ENCODE results near the gene TNFRSF14. TPM values are rescaled to one million over a fixed set of nuclear protein-coding genes. Genes with fewer than 3 reads are reported as not detected.

The TNFRSF14 gene
- total RNA-seq, 1 donor from 2014 or later: 141 TPM

DNA sequence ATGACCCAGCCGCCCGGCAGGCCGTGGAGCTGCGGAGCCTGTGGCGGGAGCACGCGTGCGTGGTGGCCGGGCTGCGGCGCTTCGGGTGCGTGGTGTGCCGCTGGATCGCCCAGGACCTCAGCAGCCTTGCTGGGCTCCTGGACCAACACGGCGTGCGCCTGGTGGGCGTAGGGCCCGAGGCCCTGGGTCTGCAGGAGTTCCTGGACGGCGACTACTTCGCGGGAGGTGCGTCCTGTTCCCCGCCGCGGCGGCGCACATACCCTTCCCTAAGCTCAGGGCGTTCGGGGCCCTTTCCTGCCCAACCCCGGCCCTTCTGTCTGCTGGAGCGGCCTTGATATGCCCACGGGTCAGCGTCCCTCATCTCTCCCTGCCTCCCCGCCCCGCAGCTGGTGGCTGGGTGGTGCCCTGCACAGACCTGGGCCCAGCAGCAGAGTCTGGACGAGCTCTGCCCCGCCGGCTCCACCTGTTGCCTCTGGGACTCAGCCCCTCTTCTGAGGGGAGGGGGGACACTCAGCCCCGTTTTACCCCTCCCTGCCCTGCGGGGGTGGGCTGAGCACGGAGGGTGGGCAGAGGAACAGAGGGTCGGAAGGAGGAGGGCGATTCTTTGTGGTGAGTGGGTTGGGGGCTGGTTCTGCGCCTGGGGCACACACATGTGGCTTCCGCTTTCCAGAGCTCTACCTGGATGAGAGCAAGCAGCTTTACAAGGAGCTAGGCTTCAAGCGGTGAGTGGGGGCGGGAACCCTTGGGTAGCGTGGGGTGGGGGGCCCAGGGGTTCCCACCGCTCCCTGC lies 31.1 kb downstream of the TNFRSF14 start:
- Histone ChIP-seq H3K36me3 (peaks cover 0 to 4% of the 10 kb centered on the region in 2 donors), H3K27ac (peak overlapping the region in 1 of 2 donors; percentile 91), H3K27me3 (no peaks in the 10 kb centered on the region), H3K9me3 (no peaks in the 10 kb centered on the region), H3K4me1 (peaks cover 13 to 14% of the 10 kb centered on the region in 2 donors), H3K4me3 (peak overlapping the region; percentile 79 to 85)
- TF ChIP-seq, protein P1, sequence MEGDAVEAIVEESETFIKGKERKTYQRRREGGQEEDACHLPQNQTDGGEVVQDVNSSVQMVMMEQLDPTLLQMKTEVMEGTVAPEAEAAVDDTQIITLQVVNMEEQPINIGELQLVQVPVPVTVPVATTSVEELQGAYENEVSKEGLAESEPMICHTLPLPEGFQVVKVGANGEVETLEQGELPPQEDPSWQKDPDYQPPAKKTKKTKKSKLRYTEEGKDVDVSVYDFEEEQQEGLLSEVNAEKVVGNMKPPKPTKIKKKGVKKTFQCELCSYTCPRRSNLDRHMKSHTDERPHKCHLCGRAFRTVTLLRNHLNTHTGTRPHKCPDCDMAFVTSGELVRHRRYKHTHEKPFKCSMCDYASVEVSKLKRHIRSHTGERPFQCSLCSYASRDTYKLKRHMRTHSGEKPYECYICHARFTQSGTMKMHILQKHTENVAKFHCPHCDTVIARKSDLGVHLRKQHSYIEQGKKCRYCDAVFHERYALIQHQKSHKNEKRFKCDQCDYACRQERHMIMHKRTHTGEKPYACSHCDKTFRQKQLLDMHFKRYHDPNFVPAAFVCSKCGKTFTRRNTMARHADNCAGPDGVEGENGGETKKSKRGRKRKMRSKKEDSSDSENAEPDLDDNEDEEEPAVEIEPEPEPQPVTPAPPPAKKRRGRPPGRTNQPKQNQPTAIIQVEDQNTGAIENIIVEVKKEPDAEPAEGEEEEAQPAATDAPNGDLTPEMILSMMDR (IDR thresholded peaks at IDR 0.05): no peak
- intact Hi-C loops (cut with DNase I): loop anchor here (2.0 to 10.0 kb wide), 4 partner anchors 56 to 1315 kb away; partner anchors contain the start of genes C1orf174, FAAP20 and TPRG1L
- no peak for DNase-seq (ENCODE audit: low spot score in 2 of 2)

DNA sequence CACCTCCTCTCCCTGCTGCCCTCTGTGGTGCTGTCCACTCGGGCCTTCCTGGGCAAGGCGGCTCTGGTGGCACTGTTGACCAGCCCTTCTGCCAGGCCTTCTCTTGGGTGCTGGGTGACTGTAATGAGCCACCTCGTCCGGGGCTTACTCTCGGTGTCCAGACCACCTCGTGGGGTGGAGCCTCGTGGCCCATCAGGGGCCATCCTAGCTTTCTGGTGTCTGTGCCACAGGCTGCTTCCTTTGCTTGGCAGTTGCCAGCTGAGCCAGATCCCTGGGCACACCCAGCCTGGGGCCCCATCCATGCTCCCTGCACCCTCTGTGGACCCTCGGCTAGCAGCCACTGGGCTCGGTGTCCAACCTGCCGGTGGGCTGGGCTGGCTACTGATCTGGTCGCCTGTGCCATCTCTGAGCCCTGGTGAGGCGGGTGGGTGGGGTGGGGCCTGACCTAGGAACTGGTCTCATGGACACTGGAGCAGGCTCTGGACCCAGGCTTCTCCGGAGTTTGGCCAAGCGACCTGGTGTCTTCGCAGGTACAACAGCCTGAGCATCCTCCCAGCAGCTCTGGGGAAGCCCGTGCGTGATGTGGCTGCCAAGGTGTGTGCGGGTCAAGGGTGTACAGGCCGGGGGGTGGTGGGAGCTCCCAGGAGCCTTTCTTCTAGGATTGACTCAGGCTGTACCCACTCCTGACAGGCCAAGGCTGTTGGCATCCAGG lies 31.8 kb downstream of the TNFRSF14 start:
- no peak overlapping the region for H3K27ac ChIP-seq
- no peaks in the 10 kb centered on the region for H3K27me3 ChIP-seq
- peak overlapping the region in 1 of 2 donors; percentile 79 for H3K4me3 ChIP-seq
- no peaks in the 10 kb centered on the region for H3K9me3 ChIP-seq
- H3K36me3 ChIP-seq: peaks cover 0 to 4% of the 10 kb centered on the region in 2 donors
- TF ChIP-seq, protein P1 (IDR thresholded peaks at IDR 0.05): no peak
- H3K4me1 ChIP-seq: peaks cover 13 to 14% of the 10 kb centered on the region in 2 donors
- DNase-seq (ENCODE audit: low spot score in 2 of 2): no peak
- intact Hi-C loops (cut with DNase I): loop anchor here (2.0 to 10.0 kb wide), 4 partner anchors 55 to 1314 kb away; partner anchors contain the start of genes C1orf174, FAAP20 and TPRG1L

DNA sequence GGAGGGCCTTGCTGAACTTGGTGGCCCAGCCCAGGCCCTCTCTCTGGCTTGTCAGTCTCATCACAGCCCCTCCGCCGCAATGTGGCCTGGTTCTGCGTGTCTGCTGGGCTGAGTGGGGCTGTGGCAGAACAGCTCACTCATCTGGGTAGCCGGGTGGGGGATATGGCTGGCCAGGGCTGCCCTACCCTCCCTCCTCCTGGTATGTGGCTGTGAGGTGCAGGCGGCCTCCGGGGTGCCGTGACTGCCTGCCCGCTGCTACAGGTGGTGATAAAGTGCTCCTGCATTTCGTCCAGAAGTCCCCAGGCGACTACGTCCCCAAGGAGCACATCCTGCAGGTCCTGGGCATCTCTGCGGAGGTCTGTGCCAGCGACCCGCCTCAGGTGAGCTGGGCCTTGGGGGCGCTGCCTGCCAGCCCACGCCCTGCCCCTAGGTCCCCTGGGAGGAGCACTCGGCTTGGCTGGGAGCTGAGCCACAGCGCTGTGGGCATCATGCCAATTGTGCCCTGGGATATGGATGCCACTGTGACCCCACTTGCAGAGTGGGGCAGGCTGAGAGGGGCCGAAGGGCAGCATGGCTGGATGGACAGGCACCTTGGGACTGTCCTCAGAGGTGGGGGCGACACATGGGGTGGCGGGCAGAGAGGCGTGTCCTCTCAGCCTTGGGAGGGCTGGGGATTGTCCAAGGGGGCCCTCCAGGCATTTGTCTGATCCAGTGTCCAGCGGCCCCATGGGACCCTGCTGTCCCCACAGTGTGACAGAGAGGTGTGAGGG lies 32.7 kb downstream of the TNFRSF14 start:
- Histone ChIP-seq H3K27me3 (no peaks in the 10 kb centered on the region), H3K36me3 (peaks cover 0 to 4% of the 10 kb centered on the region in 2 donors), H3K9me3 (no peaks in the 10 kb centered on the region), H3K4me3 (no peak overlapping the region), H3K4me1 (peaks cover 13 to 14% of the 10 kb centered on the region in 2 donors), H3K27ac (no peak overlapping the region)
- DNase-seq (ENCODE audit: low spot score in 2 of 2): no peak
- TF ChIP-seq, protein P1 (IDR thresholded peaks at IDR 0.05): no peak
- intact Hi-C loops (cut with DNase I): loop anchor here (5.0 to 10.0 kb wide), 3 partner anchors 397 to 1313 kb away; partner anchors contain the start of genes C1orf174, FAAP20 and TPRG1L

DNA sequence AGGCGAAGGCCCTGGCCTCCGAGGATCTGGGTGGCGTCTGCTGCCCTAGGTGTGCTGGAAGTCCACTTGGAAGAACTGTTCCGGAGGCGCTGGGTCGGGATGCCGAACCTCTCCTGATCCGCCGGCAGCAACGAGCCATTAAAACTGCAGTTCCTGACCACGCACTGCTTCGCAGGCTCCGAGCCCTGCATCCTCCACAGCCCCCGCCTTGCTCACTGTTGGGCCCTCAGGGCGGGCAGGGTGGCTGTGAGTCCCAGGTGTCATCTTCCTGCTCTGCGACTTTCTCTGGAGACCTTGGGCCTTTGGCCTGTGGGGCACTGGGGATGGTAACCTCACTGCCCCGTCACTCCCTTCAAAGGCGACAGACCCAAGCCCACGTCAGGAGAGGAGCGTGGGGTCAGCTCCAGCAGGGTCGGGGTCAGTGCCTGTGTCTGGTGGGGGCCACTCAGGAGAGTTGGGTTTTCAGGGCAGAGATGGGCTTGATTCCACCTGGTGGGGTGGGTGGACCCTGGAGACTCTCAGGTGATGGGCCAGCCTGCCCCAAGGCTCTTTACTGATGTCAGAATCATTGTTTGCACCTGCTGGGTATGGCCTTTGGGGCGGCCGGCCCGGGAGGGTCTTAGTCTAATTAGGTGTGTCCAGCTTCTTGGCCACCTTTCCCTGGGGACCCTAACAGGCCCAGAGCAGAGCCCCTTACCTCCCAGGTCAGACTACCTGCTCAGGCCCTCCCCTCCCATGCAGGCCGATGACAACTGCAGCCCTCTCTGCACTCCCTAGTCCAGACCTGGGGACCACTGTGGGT lies 33.5 kb downstream of the TNFRSF14 start:
- Histone ChIP-seq H3K4me3 (no peak overlapping the region), H3K4me1 (peaks cover 13 to 14% of the 10 kb centered on the region in 2 donors), H3K27ac (no peak overlapping the region), H3K9me3 (no peaks in the 10 kb centered on the region), H3K27me3 (no peaks in the 10 kb centered on the region), H3K36me3 (peaks cover 0 to 4% of the 10 kb centered on the region in 2 donors)
- TF ChIP-seq, protein P1 (IDR thresholded peaks at IDR 0.05): no peak
- DNase-seq (ENCODE audit: low spot score in 2 of 2): no peak
- intact Hi-C loops (cut with DNase I): loop anchor here (5.0 to 10.0 kb wide), 3 partner anchors 397 to 1313 kb away; partner anchors contain the start of genes C1orf174, FAAP20 and TPRG1L

Measured in ascending aorta (tissue), 2 donors.